DMS79 treated with DMSO at 0.1 percent for 48 hours (cell line): ENCODE data around the gene ZNF287.

Source experiments
- DNase-seq: peaks from one replicate; lab custom pipeline; 2025; lab: John Stamatoyannopoulos, UW

Gene ZNF287

DNA sequence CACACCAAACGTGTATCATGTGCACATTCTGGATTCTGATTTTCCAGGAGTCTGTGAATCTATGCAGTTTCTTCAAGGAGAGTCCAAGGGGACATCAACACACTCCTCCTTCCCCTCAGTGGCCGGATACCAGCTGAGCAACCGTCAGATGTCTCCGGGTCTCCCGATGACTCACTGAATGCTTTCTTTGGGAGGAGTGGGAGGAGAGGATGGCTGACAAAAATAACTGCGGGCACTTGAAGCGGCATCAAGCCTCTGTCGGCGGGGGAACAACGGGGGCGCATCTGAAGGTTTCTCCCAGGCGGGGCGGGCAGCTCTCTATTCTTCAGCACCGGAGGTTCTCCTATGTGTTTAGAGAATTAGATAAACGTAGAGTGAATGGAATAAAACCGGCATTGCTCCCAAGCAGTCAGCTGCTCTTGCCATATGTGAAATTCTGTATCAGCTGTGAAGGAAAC, 52.4 kb downstream of the ZNF287 start:
- DNase-seq: peak; percentile 26

DNA sequence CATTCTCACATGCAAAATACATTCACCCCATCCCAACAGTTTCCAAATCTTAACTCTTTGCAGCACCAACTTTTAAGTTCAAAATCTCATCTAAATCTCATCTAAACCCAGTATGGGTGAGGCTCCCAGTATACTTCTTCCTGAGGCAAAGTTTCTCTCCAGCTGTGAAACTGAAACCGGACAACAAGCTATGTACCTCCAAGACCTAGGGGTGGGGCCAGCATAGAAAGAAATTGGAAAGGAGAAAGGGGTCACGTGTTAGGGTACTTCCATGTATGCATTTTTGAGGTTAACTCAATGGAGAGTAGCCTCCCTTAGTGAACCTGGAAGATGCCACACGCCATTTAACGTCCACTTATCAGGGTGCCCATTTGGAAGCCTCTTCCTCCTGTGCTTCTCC, 53.1 kb downstream of the ZNF287 start:
- DNase-seq: no peak

DNA sequence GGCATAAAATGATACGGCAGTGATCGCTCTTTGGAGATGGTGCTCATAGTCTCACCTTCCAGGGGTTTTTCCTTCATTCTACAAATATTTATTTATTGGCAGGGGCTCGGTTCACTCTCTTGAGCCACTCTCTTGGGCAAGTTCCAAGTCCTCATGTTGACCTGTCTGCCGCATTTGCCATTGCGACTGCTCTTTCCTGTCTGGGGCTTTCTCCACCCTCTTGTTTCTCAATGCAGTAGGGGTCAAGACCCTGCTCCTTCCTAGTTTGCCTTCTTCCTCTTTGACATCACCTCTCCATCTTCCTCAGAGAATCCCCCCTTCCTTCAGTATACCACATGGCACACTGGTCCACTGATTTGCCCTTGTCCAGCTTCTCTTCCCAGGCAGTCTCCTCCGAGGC, 55.1 kb downstream of the ZNF287 start:
- DNase-seq: no peak

DNA sequence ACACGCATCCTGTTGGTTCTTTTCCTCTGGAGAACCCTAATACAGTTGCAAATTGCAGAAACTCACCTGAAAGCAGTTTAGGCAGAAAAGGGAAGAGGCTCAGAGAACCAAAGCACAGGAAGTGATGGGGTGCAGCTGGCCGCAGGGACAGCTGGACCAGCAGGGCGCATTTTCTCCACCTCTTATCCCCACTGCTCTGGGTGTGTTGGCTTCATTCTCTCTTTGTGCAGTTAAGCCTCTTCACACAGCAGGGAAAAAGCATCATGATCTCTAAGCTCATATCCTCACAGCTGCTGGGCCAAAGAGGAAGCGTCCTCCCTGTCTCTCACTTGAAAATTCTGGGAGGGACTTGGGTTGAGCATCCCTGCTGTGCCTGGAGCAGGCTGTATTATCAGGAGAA, 57.0 kb downstream of the ZNF287 start:
- no peak for DNase-seq

DNA sequence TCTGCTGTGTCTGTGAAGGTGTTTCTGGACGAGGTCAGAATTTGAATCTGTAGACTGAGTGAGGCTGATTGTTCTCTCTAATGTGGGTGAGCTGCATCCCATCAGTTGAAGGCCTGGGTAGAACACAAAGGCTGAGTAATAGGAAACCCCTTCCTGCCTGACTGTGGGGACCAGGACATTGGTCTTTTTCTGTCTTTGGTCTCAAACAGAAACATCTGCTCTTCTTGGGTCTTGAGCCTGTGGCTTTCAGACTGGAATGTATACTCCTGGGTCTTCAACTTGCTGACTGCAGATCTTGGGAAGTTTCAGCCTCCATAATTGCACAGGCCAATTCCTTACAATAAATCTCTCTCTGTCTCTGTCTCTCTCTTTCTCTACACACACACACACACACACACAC, 57.4 kb downstream of the ZNF287 start:
- no peak for DNase-seq

DNA sequence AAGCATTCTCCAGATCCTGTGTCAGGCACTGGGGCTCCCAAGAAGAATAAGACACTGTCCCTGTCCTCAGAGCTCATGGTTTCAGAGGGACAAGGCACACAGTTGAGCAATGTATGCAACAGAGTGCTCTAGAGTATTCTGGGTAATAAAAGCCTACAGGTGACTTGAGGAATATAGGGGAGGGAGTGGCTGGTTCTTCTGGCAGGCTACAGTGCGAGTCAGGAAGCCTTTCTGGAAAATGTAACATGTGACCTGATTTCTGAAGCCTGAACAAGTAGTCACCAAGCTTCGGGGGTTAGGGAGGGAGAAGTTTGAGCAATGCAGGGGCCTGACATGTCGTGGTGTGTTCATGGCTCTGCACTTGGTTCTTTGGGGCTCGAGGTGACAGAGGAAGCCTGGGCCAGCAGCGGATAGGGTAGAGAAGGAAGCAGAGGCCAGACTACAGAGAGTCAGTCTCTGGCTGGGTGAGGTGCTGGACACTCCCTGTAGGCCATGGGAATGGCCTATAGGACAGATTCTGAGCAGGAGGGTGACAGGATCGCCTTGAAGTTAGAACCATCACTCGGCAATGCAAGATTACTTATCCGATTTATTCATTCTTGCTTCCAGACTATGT, 61.0 kb downstream of the ZNF287 start:
- DNase-seq: no peak

DNA sequence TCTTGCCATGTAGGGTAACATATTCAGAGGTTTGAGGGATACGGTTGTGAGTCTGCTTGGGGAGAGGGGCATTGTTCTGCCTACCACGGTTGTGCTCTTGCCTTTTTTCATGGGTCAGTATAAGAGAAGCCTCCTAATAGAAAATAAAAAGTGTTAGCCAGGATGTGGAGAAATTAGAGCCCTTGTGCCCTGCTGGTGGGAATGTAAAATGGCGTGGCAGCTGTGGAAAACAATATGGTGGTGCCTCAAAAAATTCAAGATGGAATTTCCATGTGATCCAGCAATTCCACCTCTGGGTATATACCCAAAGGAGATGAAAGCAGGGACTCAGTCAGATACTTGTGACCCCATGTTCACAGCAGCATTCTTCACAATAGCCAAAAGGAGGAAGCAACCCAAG, 62.8 kb downstream of the ZNF287 start:
- no peak for DNase-seq

DNA sequence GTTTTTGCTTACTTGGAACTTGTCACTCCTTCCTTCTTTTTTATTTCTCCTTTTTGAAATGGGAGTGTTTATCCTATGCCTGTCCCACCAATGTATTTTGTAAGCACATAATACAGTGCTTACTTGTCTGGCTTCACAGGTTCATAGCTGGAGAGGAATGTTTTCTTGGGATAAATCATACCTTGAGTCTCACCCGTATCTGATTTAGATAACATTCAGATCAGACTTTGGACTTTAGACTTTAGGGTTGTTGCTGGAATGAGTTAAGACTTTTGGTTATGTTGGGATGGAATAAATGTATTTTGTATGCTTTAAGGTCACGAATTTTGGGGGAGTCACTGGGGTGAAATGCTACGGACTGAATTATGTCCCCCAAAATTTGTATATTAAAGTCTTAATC, 64.0 kb downstream of the ZNF287 start:
- DNase-seq: no peak
